Peyer's patch (tissue), 4 donors: ENCODE measurements around the gene SLC38A4.

ENCODE experiments used
- POLR2A ChIP-seq, 2 donors: fragments of 450-650 bp; IDR thresholded peaks; one replicate each; pipeline ENCODE4 v1.5.1; 2017; ENCODE audit warnings: antibody characterized with exemption in 2 of 2, mild to moderate bottlenecking in 2 of 2, moderate library complexity in 2 of 2
- TF ChIP-seq, protein P1 (sequence below), 6 experiments: fragments of 450-650 bp in 4 of 6; fragments of 200-600 bp in 2 of 6; sonication (generic) in 1 of 6; IDR thresholded peaks; one replicate each; pipeline ENCODE4 v1.5.1; 2017 to 2019; ENCODE audit warnings: antibody characterized with exemption in 6 of 6, mild to moderate bottlenecking in 3 of 6, moderate library complexity in 1 of 6

DNA sequence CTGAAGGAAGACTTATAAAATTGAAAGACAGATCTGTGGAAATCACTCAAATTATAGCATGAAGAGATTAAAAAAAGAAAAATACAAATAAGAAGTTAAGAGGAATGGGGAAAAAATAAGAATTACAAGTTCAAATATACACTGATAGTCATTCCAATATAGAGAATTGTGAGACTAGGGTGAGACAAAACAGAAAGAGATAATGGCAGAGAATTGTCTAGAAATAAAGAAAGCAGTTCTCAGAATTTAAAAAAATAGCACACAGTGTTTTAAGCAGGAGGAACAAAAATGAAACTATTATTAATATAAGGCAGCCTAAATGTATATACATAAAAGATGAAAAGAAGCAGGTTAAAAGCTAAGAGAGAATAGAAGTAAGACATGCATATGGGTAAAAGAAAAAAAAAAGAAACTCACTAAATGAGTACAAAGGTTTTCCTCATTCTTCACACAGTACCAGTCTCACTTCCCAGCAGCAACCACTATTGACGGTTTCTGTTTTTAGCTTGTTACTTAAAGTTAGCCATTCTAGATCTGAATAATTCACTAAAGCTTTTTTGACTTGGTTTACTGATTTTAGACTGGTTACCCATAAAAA lies 31.1 kb downstream of the SLC38A4 start:
- TF ChIP-seq, protein P1, sequence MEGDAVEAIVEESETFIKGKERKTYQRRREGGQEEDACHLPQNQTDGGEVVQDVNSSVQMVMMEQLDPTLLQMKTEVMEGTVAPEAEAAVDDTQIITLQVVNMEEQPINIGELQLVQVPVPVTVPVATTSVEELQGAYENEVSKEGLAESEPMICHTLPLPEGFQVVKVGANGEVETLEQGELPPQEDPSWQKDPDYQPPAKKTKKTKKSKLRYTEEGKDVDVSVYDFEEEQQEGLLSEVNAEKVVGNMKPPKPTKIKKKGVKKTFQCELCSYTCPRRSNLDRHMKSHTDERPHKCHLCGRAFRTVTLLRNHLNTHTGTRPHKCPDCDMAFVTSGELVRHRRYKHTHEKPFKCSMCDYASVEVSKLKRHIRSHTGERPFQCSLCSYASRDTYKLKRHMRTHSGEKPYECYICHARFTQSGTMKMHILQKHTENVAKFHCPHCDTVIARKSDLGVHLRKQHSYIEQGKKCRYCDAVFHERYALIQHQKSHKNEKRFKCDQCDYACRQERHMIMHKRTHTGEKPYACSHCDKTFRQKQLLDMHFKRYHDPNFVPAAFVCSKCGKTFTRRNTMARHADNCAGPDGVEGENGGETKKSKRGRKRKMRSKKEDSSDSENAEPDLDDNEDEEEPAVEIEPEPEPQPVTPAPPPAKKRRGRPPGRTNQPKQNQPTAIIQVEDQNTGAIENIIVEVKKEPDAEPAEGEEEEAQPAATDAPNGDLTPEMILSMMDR (IDR thresholded peaks at IDR 0.05), result no peak
- no peak for TF ChIP-seq POLR2A (IDR thresholded peaks at IDR 0.05)
